Hematopoietic multipotent progenitor cell treated with erythropoietin and hydrocortisone succinate and interleukin-3 and kit ligand, for 8 days (in vitro differentiated cells): ENCODE data around the gene NAIF1.
"Not testable (repeated sequence)": the region's sequence is repeated elsewhere in the genome, so short reads cannot be mapped to it uniquely, and the experiment has no call there.

Experiments used
- DNase-seq: peaks from one replicate; pipeline ENCODE4 v3.0.0-alpha.2; 2015

The NAIF1 gene

DNA sequence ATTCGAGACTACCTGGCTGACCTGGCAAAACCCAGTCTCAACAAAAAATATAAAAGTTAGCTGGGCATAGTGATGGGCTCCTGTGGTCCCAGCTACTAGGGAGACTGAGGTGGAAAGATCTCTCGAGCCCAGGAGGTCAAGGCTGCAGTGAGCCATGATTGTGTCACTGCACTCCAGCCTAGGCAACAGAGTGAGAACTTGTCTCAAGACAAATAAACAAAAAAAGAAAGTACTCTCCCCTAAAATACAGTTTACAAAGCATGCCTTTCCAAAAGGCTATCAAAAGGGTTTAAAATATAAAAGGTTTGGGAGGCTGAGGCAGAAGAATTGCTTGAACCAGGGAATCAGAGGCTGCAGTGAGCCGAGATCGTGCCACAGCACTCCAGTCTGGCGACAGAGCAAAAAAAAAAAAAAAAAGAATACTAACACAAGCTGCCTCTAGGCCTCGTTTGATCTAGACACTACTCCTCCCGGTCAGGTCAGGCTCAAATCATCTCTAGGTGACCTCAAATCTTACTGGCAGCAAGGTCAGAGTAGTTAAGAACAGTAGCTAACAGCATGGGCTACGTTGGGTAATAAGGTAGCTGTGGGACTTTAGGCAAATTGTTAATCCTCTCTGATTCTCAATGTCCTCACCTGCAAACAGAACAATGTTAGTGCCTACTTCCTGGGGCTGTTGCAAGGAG, 9.3 kb downstream of the NAIF1 start:
- DNase-seq = no peak

DNA sequence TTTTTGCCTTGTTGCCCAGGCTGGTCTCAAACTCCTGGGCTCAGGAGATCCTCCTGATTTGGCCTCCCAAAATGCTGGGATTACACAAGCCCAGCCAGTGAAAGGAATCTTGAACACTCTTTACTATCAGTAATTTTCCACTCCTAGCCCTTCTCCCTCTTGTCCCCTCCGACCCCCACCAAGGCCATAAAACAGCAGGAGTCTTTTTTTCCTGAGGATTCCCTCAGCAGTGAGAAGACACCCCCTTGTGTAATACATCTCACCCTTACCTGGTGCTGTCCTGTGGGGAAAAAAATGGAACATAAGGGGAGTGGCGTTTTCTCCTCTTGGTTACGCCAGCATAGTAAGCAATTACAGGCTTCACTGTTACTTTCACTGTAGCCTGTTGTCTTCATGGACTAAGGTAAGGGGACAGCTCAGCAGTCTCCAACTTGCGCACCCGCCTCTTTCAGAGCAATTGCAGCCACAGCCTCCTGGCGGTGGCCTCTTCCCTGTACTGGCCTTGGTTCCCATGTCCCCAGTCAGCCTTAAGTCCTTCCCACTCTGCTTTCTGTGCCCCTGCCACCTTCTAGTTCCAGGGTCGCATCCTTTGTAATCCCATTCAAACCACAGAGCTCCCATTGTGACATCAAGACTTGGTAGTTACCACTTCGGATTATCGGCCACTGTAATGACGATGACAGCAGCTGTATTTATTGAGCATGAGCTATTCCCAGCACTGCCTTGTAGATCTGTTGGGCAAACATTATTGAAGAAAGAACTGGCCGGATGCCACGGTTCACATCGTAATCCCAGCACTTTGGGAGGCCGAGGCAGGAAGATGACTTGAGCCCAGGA, 10.0 kb downstream of the NAIF1 start:
- no peak for DNase-seq

DNA sequence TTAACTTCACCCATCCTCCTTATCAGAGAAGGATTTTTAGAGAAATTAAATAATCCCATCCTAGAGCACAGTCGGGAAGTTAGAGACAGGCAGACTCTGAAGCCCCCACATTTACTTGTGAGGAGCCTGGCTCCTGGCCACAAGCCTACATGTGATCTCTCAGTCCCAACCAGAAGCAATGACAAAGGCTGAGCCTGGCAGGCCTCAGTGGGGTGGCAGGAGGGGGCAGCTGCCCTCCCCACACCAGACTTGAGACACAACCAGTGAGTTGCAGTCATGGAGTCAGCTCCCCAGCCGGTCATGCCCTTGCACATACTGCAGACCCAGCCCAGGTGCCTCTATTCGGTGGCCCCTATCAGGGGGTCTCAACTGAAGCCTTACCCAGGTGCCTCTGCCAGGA, 11.0 kb downstream of the NAIF1 start:
- DNase-seq = no peak

DNA sequence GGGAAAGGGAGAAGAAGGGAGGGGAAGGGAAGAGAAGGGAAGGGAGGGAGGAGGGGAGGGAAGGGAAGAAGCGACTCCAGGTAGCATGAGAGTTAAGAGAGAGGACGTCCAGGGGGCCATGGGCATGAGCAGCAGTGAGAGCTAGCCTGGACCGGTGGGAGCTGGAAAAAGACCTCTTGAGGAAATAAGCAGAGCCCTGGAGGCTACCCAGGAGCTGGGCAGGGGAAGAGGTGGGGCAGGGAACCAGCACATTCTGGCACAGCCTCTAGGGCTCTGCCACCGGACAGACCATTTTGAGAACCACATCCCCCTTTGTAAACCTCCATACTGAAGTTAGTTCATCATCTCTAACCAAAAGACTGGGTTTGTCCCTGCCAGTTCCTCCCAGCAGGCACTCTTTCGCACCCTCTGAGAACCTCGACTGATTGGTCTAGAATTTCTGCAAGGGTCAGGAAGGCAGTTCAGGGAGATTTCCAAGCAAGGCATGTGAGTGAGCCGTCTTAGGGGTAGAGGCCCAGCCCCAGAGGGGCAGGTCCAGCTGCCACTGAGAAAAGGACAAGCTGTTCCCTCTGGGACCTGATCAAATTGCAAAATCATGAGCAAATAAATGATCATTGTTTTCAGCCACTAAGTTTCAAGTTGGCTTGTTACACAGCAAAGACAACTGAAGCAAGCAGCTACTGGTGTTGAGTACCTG, 11.6 kb downstream of the NAIF1 start:
- no peak for DNase-seq

DNA sequence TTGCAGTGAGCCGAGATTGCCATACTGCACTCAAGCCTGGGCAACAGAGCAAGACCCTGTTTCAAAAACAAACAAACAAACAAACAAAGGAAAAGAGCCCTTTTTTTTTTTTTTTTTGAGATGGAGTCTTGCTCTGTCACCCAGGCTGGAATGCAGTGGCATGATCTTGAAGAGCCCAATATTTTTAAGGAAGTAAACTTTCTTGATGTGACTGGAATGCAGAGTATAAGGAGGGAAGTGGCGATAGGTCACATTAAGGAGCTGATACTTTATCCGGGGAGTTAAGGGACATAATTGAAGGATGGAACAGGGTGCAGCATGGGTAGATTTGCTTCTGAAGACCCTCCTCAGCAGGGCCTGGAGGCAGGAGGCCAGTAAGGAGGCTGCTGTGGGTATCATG, 13.0 kb downstream of the NAIF1 start:
- DNase-seq = no peak

DNA sequence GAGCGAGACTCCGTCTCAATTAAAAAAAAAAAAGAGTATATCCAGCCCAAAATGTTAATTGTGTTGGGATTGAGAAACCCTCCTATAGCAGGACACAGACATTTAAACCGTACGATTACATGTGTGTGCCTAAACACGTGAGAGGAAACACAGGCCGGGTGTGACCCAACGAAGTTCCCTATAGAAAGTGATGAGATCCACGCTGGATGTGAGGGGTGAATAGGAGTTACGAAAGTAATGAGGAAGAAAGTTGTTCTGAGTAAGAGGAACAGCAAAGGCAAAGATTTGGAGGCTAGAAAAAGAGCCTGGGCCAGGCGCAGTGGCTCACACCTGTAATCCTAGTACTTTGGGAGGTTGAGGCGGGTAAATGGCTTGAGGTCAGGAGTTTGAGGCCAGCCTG, 13.6 kb downstream of the NAIF1 start:
- no peak for DNase-seq

DNA sequence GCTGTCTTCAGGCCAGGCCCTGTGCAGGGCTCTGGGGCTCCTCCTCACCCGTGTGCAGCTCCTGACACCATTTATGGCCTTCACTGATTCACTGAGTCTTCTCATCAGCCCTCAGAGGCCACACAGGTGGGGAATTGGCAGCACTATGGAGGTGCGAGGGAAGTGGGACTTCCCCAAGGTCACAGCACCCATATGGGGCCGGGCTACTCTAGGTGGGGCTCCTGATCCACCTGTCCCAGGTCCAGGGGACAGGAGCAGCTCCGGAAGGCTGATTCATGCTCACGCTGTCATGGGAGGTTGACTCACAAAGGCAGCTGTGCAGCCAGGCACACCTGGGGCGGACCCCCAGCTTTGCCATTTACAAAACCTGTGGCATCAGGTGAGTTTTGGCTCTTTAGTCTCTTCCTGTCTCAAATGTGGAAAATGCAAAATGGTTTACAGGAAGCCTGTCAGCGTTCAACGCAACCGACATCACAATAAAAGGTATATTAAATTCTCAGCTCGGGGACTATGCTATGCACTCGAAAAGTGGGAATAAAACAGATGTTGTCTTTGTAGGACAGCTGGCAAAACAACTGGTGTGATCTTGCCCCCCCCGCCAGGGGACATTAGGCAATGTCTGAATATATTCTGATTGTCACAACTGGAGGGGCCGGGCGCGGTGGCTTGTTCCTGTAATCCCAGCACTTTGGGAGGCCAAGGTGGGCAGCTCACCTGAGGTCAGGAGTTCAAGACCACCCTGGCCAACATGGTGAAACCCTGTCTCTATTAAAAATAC, 15.0 kb downstream of the NAIF1 start:
- DNase-seq = no peak

DNA sequence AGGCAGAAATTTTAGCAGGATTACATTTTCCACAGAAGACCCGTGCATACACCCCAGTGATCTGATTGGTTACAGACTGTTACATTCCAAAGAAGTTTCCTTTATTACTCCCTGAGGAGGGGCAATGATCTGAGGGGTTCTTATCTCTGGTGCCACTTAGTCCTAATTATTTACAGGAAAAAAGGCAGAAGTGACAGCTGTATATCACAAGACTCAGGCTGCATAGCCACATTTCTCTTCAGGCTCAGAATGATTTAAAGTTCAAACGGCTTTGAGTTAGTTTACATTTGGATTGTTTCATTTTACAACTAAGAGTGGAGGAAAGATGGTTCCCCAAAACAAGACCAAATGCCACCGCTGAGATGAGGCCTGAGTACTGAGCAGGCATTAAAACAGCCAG, 17.3 kb downstream of the NAIF1 start:
- no peak for DNase-seq

DNA sequence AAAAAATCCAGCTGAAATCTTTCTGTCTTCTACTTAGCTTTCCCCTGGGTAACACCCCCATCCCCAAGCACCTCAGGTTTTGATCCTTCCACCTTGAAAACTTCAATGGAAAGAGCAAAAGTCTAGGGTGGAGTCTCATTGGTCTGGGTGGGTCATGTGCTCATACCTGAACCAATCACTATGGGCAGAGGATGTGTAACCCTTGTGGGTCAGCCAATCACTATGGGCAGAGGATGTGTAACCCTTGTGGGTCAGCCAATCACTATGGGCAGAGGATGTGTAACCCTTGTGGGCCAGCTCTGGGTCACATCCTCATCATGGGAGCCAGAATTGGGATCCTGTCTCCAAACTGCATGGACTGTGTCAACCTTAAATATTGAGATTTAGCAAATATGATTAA, 18.5 kb downstream of the NAIF1 start:
- DNase-seq = no peak

DNA sequence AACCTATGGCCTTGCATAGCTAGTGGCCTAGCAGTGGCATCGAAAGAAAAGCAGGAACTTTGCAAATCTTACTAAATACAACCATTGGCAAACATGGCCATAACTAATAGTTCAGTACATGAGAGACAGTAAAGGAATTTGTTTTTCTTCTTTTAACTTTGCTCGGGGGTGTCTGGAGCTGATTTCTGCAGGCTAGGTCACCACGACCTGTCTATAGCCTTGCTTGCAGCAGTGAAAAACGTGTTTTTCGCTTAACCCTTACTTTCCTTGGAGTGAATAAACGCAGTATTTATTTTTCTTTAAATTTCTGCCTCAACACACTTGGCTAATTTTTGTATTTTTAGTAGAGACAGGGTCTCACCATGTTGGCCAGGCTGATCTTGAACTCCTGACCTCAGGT, 19.9 kb downstream of the NAIF1 start:
- DNase-seq = no peak

DNA sequence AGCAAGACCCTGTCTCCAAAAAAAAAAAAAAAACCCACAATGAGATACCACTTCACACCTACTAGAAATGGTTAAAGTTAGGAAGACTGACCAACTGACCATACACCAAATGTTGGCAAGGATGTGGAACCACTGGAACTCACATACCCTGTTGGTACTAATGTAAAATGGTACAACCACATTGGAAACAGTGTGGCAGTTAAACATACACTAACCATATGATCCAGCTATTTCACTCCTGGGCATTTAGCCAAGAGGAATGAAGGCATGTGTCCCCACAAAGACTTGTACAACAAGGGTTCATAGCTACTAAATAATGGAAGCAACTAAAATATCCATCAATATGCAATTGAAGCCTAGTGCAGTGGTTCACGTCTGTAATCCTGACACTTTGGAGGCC, 21.3 kb downstream of the NAIF1 start:
- DNase-seq = peak; percentile 53

DNA sequence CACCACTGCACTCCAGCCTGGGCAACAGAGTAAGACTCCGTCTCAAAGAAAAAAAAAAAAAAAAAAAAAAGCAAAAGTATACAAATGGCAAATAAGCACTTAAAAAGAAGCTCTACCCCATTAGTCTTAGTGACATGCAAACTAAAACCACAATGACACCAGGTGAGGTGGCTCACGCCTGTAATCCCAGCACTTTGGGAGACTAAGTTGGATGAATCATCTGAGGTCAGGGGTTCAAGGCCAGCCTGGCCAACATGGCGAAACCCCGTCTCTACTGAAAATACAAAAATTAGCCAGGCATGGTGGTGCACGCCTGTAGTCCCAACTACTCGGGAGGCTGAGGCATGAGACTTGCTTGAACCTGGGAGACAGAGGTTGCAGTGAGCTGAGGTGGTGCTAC, 21.7 kb downstream of the NAIF1 start:
- DNase-seq = not testable (repeated sequence)

DNA sequence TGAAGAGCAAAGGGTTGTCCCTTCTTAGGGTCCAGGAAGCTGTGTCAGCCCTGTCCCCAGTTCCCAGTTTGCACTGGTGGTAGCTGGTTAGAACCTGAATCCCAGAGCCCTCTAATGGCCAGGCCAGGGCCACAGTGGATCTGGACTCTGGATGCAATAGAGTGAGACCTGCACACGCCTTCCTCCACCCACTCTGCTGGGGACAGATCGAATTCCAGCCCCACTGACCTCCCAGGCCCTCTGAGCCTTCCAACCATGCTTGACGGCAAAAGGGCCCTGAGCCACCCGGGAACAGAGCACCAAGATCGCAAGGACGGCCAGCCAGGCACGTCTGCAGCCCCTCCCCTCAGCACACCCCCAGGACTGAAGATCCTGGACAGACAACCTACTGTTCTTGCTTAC, 23.7 kb downstream of the NAIF1 start:
- DNase-seq = no peak

DNA sequence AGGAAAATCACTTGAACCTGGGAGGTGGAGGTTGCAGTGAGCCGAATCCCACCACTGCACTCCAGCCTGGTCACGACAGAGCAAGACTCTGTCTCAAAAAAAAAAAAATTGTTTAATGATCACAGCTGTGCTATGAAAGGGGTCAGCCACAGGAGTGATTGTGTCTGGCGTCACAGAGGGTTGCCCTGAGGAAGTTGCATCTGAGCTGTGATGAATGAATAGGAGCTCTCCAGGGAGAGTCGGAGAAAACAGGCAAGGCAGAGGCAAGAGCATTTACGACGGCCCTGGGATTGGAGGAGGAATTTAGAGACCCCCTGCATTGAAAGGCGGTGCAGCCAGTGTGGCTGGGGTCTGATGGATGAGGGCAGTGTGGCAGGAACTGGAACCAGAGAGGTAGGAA, 25.1 kb downstream of the NAIF1 start:
- DNase-seq = no peak

DNA sequence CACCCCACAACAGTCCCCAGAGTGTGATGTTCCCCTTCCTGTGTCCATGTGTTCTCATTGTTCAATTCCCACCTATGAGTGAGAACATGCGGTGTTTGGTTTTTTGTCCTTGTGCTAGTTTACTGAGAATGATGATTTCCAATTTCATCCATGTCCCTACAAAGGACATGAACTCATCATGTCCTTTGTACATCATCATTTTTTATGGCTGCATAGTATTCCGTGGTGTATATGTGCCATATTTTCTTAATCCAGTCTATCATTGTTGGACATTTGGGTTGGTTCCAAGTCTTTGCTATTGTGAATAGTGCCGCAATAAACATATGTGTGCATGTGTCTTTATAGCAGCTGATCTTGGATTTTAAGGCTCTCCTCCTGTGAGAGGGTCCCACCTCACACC, 26.3 kb downstream of the NAIF1 start:
- DNase-seq = not testable (repeated sequence)

DNA sequence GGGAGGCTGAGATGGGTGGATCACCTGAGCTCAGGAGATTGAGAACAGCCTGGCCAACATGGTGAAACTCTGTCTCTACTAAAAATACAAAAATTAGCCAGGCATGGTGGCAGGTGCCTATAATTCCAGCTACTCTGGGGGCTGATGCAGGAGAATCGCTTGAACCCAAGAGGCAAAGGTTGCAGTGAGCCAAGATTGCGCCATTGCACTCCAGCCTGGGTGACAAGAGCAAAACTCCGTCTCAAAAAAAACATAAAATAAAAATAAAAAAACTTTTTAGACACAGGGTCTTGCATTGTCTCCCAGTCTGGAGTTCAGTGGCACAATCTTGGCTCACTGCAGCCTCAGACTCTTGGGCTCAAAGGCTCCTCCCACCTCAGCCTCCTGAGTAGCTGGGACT, 30.6 kb downstream of the NAIF1 start:
- not testable (repeated sequence) for DNase-seq

DNA sequence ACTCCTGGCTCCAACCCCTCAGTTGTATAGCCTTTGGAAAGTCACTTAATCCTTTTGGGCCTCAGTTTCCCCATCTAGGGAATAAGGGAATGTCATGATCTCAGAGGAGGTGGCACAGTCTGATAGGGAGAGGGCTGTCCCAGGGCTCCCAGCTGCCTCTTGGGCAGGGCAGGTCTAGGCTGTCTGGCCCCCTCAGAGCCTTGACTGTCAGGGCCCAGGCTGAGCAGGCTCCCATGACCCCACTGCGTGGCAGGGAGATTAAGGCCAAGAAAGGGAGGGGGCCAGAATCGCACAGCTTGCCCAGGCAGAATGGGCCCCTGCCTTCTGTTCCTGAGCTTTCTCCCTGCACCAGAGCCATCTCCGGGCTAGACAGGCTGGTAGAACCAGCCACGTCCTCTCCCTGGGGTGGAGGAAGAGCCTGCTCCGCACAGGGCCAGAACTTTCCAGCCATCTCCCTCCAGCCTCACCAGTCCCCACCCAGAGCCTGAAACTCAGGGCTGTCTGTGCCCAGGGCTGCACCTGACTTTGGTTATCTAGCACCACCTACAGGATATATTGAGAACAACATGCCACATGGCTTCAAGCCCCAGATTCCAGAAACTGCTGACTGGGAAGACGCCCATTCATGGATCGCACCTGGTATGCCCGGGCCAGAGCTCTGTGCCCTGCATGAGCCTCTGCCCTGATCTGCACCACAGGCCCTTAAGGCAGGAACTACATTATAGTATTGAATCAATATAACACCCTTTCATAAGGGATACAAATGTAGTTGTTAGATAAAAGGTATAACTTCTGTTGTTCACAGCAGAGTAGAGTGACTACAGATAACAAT, 32.1 kb downstream of the NAIF1 start:
- DNase-seq = peak; percentile 86

DNA sequence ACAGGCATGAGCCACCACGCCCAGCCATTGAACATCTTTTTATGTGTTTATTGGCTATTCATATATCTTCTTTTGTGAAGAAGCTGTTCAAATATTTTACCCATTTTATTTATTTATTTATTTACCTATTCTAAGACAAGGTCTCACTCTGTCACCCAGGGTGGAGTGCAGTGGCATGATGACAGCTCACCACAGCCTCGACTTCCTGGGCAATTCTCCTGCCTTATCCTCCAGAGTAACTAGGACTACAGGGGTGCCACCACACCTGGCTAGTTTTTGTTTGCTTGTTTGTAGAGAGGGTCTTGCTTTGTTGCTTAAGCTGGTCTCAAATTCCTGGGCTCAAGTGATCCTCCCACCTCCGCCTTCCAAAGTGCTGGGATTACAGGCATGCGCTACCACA, 33.5 kb downstream of the NAIF1 start:
- no peak for DNase-seq

DNA sequence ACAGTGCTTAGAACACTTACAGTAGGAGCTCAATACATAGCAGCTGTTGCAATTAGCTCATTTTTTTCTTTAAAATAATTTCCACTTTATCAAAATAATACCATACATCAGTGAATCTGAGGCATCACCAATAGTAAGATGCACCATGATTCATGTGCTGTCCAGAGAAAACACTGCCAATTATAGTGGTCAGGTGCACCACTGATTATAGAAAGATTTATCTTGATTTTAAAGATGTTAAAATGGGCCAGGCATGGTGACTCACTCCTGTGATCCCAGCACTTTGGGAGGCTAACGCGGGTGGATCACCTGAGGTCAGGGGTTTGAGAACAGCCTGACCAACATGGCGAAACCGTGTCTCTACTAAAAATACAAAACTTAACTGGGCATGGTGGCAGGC, 39.4 kb downstream of the NAIF1 start:
- DNase-seq = no peak

DNA sequence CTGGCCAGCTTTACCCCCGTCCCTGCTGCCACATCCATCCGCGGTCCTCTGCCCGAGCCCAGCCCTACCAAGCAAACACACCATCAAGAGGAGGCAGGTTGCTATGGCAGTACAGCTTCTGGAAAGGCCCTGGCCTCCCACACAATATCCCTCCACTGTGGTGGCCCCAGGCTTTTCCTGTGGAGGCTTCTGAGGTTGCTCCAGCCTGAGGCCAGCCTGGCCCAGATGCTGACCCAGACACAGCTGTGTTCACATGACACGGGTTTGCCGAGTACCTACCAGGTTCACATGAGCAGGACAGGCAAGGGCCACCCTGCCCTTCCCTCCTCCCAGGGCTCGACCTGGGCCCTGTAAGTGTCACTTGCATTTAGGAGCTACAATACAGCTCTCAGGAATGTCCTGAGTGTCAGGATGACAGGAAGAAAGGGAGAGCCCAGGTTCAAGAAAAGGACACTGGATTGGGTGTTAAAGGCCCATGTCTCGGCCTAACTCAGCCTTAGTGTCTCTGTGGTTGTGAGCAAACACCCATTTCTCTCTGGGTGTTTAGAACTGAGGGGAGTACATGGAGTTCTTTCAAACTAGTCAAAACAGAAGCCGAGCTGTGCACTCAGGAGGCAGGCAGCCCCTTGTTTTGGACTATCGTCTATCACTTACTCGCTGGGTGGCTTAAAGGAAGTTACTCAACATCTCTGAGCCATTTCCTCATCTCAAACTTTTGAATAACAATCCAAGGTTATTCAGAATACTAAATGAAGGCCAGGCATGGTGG, 40.2 kb downstream of the NAIF1 start:
- DNase-seq = no peak

DNA sequence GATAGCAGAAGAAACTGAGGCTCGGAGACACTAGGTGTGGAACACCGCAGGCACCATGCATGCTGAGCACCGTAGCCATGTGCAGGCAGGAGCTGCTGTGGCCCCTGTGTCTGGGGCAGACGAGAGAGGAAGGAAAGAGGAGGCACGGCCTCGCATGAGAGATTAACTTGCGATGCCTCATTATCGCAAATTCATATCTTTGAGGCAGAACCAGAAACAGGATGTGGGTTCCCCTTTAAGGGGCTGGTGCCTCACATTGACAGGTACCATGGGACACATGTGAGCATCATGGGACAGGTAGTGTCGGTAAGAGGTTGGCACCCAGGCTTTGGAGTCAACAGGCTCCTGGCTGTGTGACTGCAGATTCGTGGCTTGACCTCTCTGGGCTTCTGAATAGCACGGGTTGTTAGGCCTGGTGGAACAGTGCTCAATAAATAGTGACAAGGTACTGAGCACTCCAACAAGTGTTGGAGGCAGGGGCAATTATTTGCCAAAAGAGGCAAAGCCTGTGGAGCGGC, 40.8 kb downstream of the NAIF1 start:
- DNase-seq = peak; percentile 39
